ENCODE measurements around the gene CENPK. TPM values are rescaled to one million over a fixed set of nuclear protein-coding genes. Genes with fewer than 3 reads are reported as not detected.

CENPK gene
- total RNA-seq, 1 experiment from 2014 or later = 34.2 TPM

- intact Hi-C loops (cut with micrococcal nuclease; ENCODE audit: unreplicated experiment) (no loop called here), in situ Hi-C loops (cut with HindIII; ENCODE audit: low pct_unique_long_range_greater_than_20kb, low sequenced_read_pairs) (no loop called here)
- 0 out of 2 replicates have a peak, but pooled peaks cover under 1% of the 10 kb centered on the region for H3K4me1 ChIP-seq (ENCODE audit: control insufficient read depth, insufficient read depth, low read length)
- no peak for DNase-seq (ENCODE audit: low read depth, low spot score)
- H3K4me3 ChIP-seq (ENCODE audit: low read depth in 2 of 2, low read length in 2 of 2) = no peak overlapping the region
- H3K9me3 ChIP-seq (ENCODE audit: control insufficient read depth, insufficient read depth, low read depth, low read length) = no peaks in the 10 kb centered on the region
- TF ChIP-seq TCF7L2 (IDR thresholded peaks at IDR 0.05; ENCODE audit: low read depth, low read length) (no peak), POLR2AphosphoS5 (IDR thresholded peaks at IDR 0.05; ENCODE audit: low read depth, low read length) (no peak), REST (IDR thresholded peaks at IDR 0.05; ENCODE audit: insufficient read depth in 1 of 2, low read depth in 2 of 2, low read length in 1 of 2) (no peak), SIN3A (IDR thresholded peaks at IDR 0.05; ENCODE audit: borderline replicate concordance, insufficient read depth, low read depth, low read length) (no peak)
- TF ChIP-seq, protein P1, sequence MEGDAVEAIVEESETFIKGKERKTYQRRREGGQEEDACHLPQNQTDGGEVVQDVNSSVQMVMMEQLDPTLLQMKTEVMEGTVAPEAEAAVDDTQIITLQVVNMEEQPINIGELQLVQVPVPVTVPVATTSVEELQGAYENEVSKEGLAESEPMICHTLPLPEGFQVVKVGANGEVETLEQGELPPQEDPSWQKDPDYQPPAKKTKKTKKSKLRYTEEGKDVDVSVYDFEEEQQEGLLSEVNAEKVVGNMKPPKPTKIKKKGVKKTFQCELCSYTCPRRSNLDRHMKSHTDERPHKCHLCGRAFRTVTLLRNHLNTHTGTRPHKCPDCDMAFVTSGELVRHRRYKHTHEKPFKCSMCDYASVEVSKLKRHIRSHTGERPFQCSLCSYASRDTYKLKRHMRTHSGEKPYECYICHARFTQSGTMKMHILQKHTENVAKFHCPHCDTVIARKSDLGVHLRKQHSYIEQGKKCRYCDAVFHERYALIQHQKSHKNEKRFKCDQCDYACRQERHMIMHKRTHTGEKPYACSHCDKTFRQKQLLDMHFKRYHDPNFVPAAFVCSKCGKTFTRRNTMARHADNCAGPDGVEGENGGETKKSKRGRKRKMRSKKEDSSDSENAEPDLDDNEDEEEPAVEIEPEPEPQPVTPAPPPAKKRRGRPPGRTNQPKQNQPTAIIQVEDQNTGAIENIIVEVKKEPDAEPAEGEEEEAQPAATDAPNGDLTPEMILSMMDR (IDR thresholded peaks at IDR 0.05) = no peak
- ChIA-PET POLR2A (no interaction called here), CTCF (no interaction called here)
- no TSS peak for BruUV-seq (replicated peaks)
- no peak for ATAC-seq
- H3K36me3 ChIP-seq (ENCODE audit: control insufficient read depth, insufficient read depth, low read length) = peaks cover 10% of the 10 kb centered on the region; the same call in 1 of the 2 replicates
- H3K27ac ChIP-seq (ENCODE audit: low read length) = no peak overlapping the region
- H3K27me3 ChIP-seq (ENCODE audit: control insufficient read depth, insufficient read depth, low read length) = no peaks in the 10 kb centered on the region
Measured at GRCh38 chr5:65556718-65557117, 6.2 kb downstream of the CENPK start.

DNA sequence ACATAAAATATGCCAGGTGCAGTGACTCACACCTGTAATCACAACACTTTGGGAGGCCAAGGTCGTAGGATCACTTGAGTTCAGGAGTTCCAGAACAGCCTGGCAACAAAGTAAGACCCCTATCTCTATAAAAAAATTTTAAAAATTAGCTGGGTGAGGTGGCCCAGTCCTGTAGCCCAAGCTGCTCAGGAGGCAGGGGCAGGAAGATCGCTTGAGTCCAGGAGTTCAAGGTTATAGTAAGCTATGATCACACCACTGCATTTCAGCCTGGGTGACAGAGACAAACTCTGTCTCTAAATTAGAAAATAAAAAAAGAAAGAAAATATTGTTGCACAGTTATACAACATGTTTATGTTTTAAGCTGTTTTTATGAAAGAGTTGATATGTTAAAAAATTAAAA lies 6.8 kb downstream of the CENPK start:
- ChIA-PET POLR2A (no interaction called here), CTCF (no interaction called here)
- ATAC-seq = no peak

More for the DNA sequence above, 6.8 kb downstream of the CENPK start:
- no TSS peak for BruUV-seq (replicated peaks)
- no peak overlapping the region for H3K27ac ChIP-seq (ENCODE audit: low read length)
- no peak overlapping the region for H3K4me3 ChIP-seq (ENCODE audit: low read depth in 2 of 2, low read length in 2 of 2)
- TF ChIP-seq POLR2AphosphoS5 (IDR thresholded peaks at IDR 0.05; ENCODE audit: low read depth, low read length) (no peak), REST (IDR thresholded peaks at IDR 0.05; ENCODE audit: insufficient read depth in 1 of 2, low read depth in 2 of 2, low read length in 1 of 2) (no peak), TCF7L2 (IDR thresholded peaks at IDR 0.05; ENCODE audit: low read depth, low read length) (no peak), SIN3A (IDR thresholded peaks at IDR 0.05; ENCODE audit: borderline replicate concordance, insufficient read depth, low read depth, low read length) (no peak)
- TF ChIP-seq, protein P1 (IDR thresholded peaks at IDR 0.05) = no peak
- no peak for DNase-seq (ENCODE audit: low read depth, low spot score)
- H3K27me3 ChIP-seq (ENCODE audit: control insufficient read depth, insufficient read depth, low read length) = no peaks in the 10 kb centered on the region
- no peaks in the 10 kb centered on the region for H3K4me1 ChIP-seq (ENCODE audit: control insufficient read depth, insufficient read depth, low read length)
- intact Hi-C loops (cut with micrococcal nuclease; ENCODE audit: unreplicated experiment) (no loop called here), in situ Hi-C loops (cut with HindIII; ENCODE audit: low pct_unique_long_range_greater_than_20kb, low sequenced_read_pairs) (no loop called here)
- no peaks in the 10 kb centered on the region for H3K9me3 ChIP-seq (ENCODE audit: control insufficient read depth, insufficient read depth, low read depth, low read length)
- peaks cover 10% of the 10 kb centered on the region; the same call in 1 of the 2 replicates for H3K36me3 ChIP-seq (ENCODE audit: control insufficient read depth, insufficient read depth, low read length)

Measured in Panc1 (cell line).